ENCODE measurements around the gene TXNDC11. TPM values are rescaled to one million over a fixed set of nuclear protein-coding genes. Genes with fewer than 3 reads are reported as not detected.

TXNDC11 gene
- total and polyA plus RNA-seq, 3 donors from 2014 or later: 34.4 to 45.3 (median 42.3) TPM

DNA sequence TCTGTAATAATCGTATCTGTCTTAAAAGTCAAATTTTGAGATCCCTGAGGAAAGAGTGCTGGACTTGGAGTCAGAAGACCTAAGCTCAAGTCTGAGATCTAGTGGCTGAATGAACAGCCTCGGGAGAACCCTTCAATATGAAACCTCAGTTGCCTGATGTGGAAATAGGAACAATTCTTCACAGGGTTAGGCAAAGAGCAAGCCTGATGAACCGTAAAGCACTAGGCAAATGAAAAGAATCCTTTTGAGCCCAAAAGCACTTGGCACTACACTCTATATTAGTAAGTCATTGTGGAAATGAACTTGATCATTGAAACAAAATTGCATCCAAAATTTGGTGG is 20.2 kb downstream of the TXNDC11 start:
- 92 to 96% methylated on average over 3 of the region's 3 CpGs for WGBS, 2 donors
- intact Hi-C loops (cut with DNase I; ENCODE audit: low total_unique reads): no loop called here
- no peaks in the 10 kb centered on the region for H3K36me3 ChIP-seq (ENCODE audit: low read depth, missing control alignments)
- H3K4me1 ChIP-seq: no peaks in the 10 kb centered on the region
- H3K4me3 ChIP-seq: no peak overlapping the region
- no peaks in the 10 kb centered on the region for H3K27me3 ChIP-seq
- no peaks in the 10 kb centered on the region for H3K9me3 ChIP-seq
- DNase-seq: no peak
- no peak for TF ChIP-seq POLR2A (IDR thresholded peaks at IDR 0.05)
- TF ChIP-seq, protein P1, sequence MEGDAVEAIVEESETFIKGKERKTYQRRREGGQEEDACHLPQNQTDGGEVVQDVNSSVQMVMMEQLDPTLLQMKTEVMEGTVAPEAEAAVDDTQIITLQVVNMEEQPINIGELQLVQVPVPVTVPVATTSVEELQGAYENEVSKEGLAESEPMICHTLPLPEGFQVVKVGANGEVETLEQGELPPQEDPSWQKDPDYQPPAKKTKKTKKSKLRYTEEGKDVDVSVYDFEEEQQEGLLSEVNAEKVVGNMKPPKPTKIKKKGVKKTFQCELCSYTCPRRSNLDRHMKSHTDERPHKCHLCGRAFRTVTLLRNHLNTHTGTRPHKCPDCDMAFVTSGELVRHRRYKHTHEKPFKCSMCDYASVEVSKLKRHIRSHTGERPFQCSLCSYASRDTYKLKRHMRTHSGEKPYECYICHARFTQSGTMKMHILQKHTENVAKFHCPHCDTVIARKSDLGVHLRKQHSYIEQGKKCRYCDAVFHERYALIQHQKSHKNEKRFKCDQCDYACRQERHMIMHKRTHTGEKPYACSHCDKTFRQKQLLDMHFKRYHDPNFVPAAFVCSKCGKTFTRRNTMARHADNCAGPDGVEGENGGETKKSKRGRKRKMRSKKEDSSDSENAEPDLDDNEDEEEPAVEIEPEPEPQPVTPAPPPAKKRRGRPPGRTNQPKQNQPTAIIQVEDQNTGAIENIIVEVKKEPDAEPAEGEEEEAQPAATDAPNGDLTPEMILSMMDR (IDR thresholded peaks at IDR 0.05): no peak
- no peak overlapping the region for H3K27ac ChIP-seq

- H3K4me1 ChIP-seq: no peaks in the 10 kb centered on the region
- no peaks in the 10 kb centered on the region for H3K27me3 ChIP-seq
- no peak for DNase-seq
- H3K27ac ChIP-seq: no peak overlapping the region
- no peak overlapping the region for H3K4me3 ChIP-seq
- H3K9me3 ChIP-seq: no peaks in the 10 kb centered on the region
- WGBS, 2 donors: 93 to 95% methylated on average over 4 of the region's 4 CpGs
- no peaks in the 10 kb centered on the region for H3K36me3 ChIP-seq (ENCODE audit: low read depth, missing control alignments)
- intact Hi-C loops (cut with DNase I; ENCODE audit: low total_unique reads): no loop called here
- TF ChIP-seq, protein P1 (IDR thresholded peaks at IDR 0.05): no peak
- TF ChIP-seq POLR2A (IDR thresholded peaks at IDR 0.05): no peak
These were observed 20.7 kb downstream of the TXNDC11 start for GRCh38 chr16:11721781-11722467.

GRCh38 chr16:11719762-11720161 is 22.9 kb downstream of the TXNDC11 start:
- H3K9me3 ChIP-seq: no peaks in the 10 kb centered on the region
- H3K4me3 ChIP-seq: no peak overlapping the region
- no peak overlapping the region for H3K27ac ChIP-seq
- intact Hi-C loops (cut with DNase I; ENCODE audit: low total_unique reads): loop anchor here (10.0 kb wide), 1 partner anchor 325 kb away; no protein-coding TSS in a partner anchor
- no peaks in the 10 kb centered on the region for H3K36me3 ChIP-seq (ENCODE audit: low read depth, missing control alignments)
- no peak for TF ChIP-seq POLR2A (IDR thresholded peaks at IDR 0.05)
- TF ChIP-seq, protein P1 (IDR thresholded peaks at IDR 0.05): no peak
- H3K27me3 ChIP-seq: no peaks in the 10 kb centered on the region
- DNase-seq: no peak
- 94 to 95% methylated on average over 4 of the region's 4 CpGs for WGBS, 2 donors
- H3K4me1 ChIP-seq: no peaks in the 10 kb centered on the region

DNA sequence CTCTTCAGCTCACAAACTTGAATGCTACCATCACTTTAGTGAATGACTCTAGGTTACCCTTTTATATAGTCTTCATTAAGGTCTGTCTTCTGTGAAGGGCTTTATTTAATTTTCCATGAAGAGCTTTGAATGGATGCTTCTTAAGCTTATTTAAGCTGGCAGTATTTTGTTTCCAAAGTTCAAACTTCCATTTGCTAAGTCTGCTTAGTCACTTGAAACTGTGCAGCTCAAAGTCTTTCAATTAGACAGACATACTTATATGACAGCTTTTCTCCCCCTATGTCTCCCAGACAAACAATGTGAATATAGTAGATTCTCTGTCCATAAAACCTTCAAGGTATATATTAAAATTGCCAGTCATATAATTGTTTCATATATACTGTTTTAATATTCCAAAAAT is 23.5 kb downstream of the TXNDC11 start:
- intact Hi-C loops (cut with DNase I; ENCODE audit: low total_unique reads): loop anchor here (10.0 kb wide), 1 partner anchor 324 kb away; no protein-coding TSS in a partner anchor
- no peaks in the 10 kb centered on the region for H3K4me1 ChIP-seq
- no peaks in the 10 kb centered on the region for H3K36me3 ChIP-seq (ENCODE audit: low read depth, missing control alignments)
- H3K9me3 ChIP-seq: no peaks in the 10 kb centered on the region
- no peak overlapping the region for H3K27ac ChIP-seq
- DNase-seq: no peak
- no peak overlapping the region for H3K4me3 ChIP-seq
- H3K27me3 ChIP-seq: no peaks in the 10 kb centered on the region
- TF ChIP-seq POLR2A (IDR thresholded peaks at IDR 0.05): no peak
- TF ChIP-seq, protein P1 (IDR thresholded peaks at IDR 0.05): no peak

- no peaks in the 10 kb centered on the region for H3K9me3 ChIP-seq
- no peak for DNase-seq
- no peaks in the 10 kb centered on the region for H3K4me1 ChIP-seq
- H3K27ac ChIP-seq: no peak overlapping the region
- intact Hi-C loops (cut with DNase I; ENCODE audit: low total_unique reads): loop anchor here (10.0 kb wide), 1 partner anchor 323 kb away; no protein-coding TSS in a partner anchor
- H3K36me3 ChIP-seq (ENCODE audit: low read depth, missing control alignments): no peaks in the 10 kb centered on the region
- TF ChIP-seq POLR2A (IDR thresholded peaks at IDR 0.05): no peak
- TF ChIP-seq, protein P1 (IDR thresholded peaks at IDR 0.05): no peak
- no peak overlapping the region for H3K4me3 ChIP-seq
- no peaks in the 10 kb centered on the region for H3K27me3 ChIP-seq
- 69 to 72% methylated on average over 5 of the region's 5 CpGs for WGBS, 2 donors
These were observed 24.8 kb downstream of the TXNDC11 start for GRCh38 chr16:11717811-11718210.

Measured in testis (tissue), 3 donors.